Mucosa of rectum (tissue), 2 donors: ENCODE results near the gene CNFN.

ENCODE experiments used
- H3K27ac ChIP-seq, 2 donors: one replicate each; pipeline ENCODE4 v1.7.0; 2013; ENCODE audit warnings: inconsistent platforms in 2 of 2, low read depth in 2 of 2, low read length in 2 of 2
- H3K27me3 ChIP-seq, 2 donors: one replicate each; pipeline ENCODE4 v1.7.0; 2013; ENCODE audit warnings: low read length in 2 of 2; ENCODE audit not compliant: control insufficient read depth in 2 of 2, insufficient read depth in 2 of 2
- H3K36me3 ChIP-seq, 2 donors: one replicate each; pipeline ENCODE4 v1.7.0; 2013; ENCODE audit warnings: low read length in 2 of 2; ENCODE audit not compliant: control insufficient read depth in 2 of 2, insufficient read depth in 2 of 2
- H3K4me1 ChIP-seq, 2 donors: one replicate each; pipeline ENCODE4 v1.7.0; 2013; ENCODE audit warnings: low read length in 2 of 2, mild to moderate bottlenecking in 1 of 2; ENCODE audit not compliant: control insufficient read depth in 2 of 2, insufficient read depth in 2 of 2
- H3K4me3 ChIP-seq, 2 donors: one replicate each; pipeline ENCODE4 v1.7.0; 2013; ENCODE audit warnings: low read length in 2 of 2
- H3K9ac ChIP-seq, 2 donors: one replicate each; pipeline ENCODE4 v1.7.0; 2013; ENCODE audit warnings: low read length in 2 of 2, low read depth in 1 of 2, mild to moderate bottlenecking in 1 of 2
- H3K9me3 ChIP-seq, 2 donors: one replicate each; pipeline ENCODE4 v1.7.0; 2013; ENCODE audit warnings: low read length in 2 of 2; ENCODE audit not compliant: control insufficient read depth in 2 of 2
- donor health status: healthy.
- donor health status: Normal muscosa, but diverticular disease.

CNFN gene

GRCh38 chr19:42353341-42354015, 36.6 kb downstream of the CNFN start:
- no peaks in the 10 kb centered on the region for H3K9me3 ChIP-seq
- H3K4me3 ChIP-seq, result no peak overlapping the region
- no peaks in the 10 kb centered on the region for H3K4me1 ChIP-seq
- peaks cover 20 to 33% of the 10 kb centered on the region in 2 donors for H3K36me3 ChIP-seq
- no peaks in the 10 kb centered on the region for H3K27me3 ChIP-seq
- no peak overlapping the region for H3K9ac ChIP-seq
- no peak overlapping the region for H3K27ac ChIP-seq

GRCh38 chr19:42352301-42353259, 37.5 kb downstream of the CNFN start:
- H3K27ac ChIP-seq, result no peak overlapping the region
- H3K4me1 ChIP-seq, result no peaks in the 10 kb centered on the region
- no peak overlapping the region for H3K4me3 ChIP-seq
- no peaks in the 10 kb centered on the region for H3K9me3 ChIP-seq
- peaks cover 20 to 35% of the 10 kb centered on the region in 2 donors for H3K36me3 ChIP-seq
- no peaks in the 10 kb centered on the region for H3K27me3 ChIP-seq
- H3K9ac ChIP-seq, result no peak overlapping the region

GRCh38 chr19:42351079-42351735, 38.9 kb downstream of the CNFN start:
- H3K4me1 ChIP-seq, result no peaks in the 10 kb centered on the region
- H3K4me3 ChIP-seq, result no peak overlapping the region
- no peak overlapping the region for H3K27ac ChIP-seq
- peaks cover 11 to 26% of the 10 kb centered on the region in 2 donors for H3K36me3 ChIP-seq
- H3K27me3 ChIP-seq, result no peaks in the 10 kb centered on the region
- no peaks in the 10 kb centered on the region for H3K9me3 ChIP-seq
- H3K9ac ChIP-seq, result no peak overlapping the region

GRCh38 chr19:42350417-42350816, 39.7 kb downstream of the CNFN start:
- Histone ChIP-seq H3K27ac (no peak overlapping the region), H3K27me3 (no peaks in the 10 kb centered on the region), H3K9me3 (no peaks in the 10 kb centered on the region), H3K4me1 (no peaks in the 10 kb centered on the region), H3K4me3 (no peak overlapping the region), H3K36me3 (peaks cover 8 to 27% of the 10 kb centered on the region in 2 donors), H3K9ac (no peak overlapping the region)

- peaks cover 8 to 23% of the 10 kb centered on the region in 2 donors for H3K36me3 ChIP-seq
- no peak overlapping the region for H3K4me3 ChIP-seq
- H3K9me3 ChIP-seq, result no peaks in the 10 kb centered on the region
- H3K27me3 ChIP-seq, result no peaks in the 10 kb centered on the region
- no peak overlapping the region for H3K9ac ChIP-seq
- no peaks in the 10 kb centered on the region for H3K4me1 ChIP-seq
- H3K27ac ChIP-seq, result no peak overlapping the region
Observed at GRCh38 chr19:42349378-42350107, 40.6 kb downstream of the CNFN start.

- H3K36me3 ChIP-seq, result peaks cover 6 to 17% of the 10 kb centered on the region in 2 donors
- no peak overlapping the region for H3K4me3 ChIP-seq
- H3K27me3 ChIP-seq, result no peaks in the 10 kb centered on the region
- no peaks in the 10 kb centered on the region for H3K4me1 ChIP-seq
- H3K9me3 ChIP-seq, result no peaks in the 10 kb centered on the region
- no peak overlapping the region for H3K27ac ChIP-seq
- no peak overlapping the region for H3K9ac ChIP-seq
Observed at GRCh38 chr19:42348211-42348610, 41.9 kb downstream of the CNFN start.

- Histone ChIP-seq H3K9me3 (no peaks in the 10 kb centered on the region), H3K27ac (no peak overlapping the region), H3K36me3 (peaks cover 0 to 20% of the 10 kb centered on the region in 2 donors), H3K4me1 (no peaks in the 10 kb centered on the region), H3K4me3 (no peak overlapping the region), H3K9ac (no peak overlapping the region), H3K27me3 (no peaks in the 10 kb centered on the region)
Observed at GRCh38 chr19:42345191-42345812, 44.8 kb downstream of the CNFN start.

GRCh38 chr19:42344336-42344893, 45.7 kb downstream of the CNFN start:
- H3K36me3 ChIP-seq, result peaks cover 0 to 20% of the 10 kb centered on the region in 2 donors
- no peak overlapping the region for H3K27ac ChIP-seq
- H3K27me3 ChIP-seq, result no peaks in the 10 kb centered on the region

More at GRCh38 chr19:42344336-42344893, 45.7 kb downstream of the CNFN start:
- Histone ChIP-seq H3K4me3 (no peak overlapping the region), H3K9ac (no peak overlapping the region), H3K4me1 (no peaks in the 10 kb centered on the region), H3K9me3 (no peaks in the 10 kb centered on the region)
